GM23338 (cell line): ENCODE results near the gene ST8SIA4. TPM values are rescaled to one million over a fixed set of nuclear protein-coding genes. Genes with fewer than 3 reads are reported as not detected.

ENCODE experiments used
- ATAC-seq: fragments of 200-7000 bp; cut with Tn5 transposase; 3 replicates; pipeline ENCODE4 v1.9.1; 2020
- DNase-seq: peaks from one replicate; pipeline ENCODE4 v3.0.0-alpha.2; 2015; ENCODE audit warnings: low spot score
- H2AFZ ChIP-seq: fragments of 200-600 bp; sonication (generic); 2 replicates; pipeline ENCODE4 v1.8.0; 2016; ENCODE audit warnings: antibody characterized with exemption, mild to moderate bottlenecking, moderate library complexity
- H3F3A ChIP-seq: fragments of 200-600 bp; sonication (generic); replicated peaks from 2 replicates; pipeline ENCODE4 v1.8.0; 2017; ENCODE audit warnings: antibody characterized with exemption, mixed run types, low read depth
- H3K27ac ChIP-seq: fragments of 200-600 bp; sonication (generic); 2 replicates; pipeline ENCODE4 v1.6.1; 2016; ENCODE audit warnings: low read depth
- H3K27me3 ChIP-seq: fragments of 200-600 bp; sonication (generic); 2 replicates; pipeline ENCODE4 v1.8.0; 2016; ENCODE audit warnings: mild to moderate bottlenecking, mixed run types, moderate library complexity; ENCODE audit not compliant: insufficient read depth
- H3K36me3 ChIP-seq: fragments of 200-600 bp; sonication (generic); 2 replicates; pipeline ENCODE4 v1.8.0; 2016; ENCODE audit warnings: mild to moderate bottlenecking; ENCODE audit not compliant: insufficient read depth
- H3K4me1 ChIP-seq: fragments of 200-600 bp; sonication (generic); 2 replicates; pipeline ENCODE4 v1.8.0; 2016; ENCODE audit warnings: mild to moderate bottlenecking, moderate library complexity; ENCODE audit not compliant: insufficient read depth
- H3K4me2 ChIP-seq: fragments of 200-600 bp; sonication (generic); 2 replicates; pipeline ENCODE4 v1.7.1; 2017; ENCODE audit warnings: mixed run types
- H3K4me3 ChIP-seq: fragments of 200-600 bp; sonication (generic); 2 replicates; pipeline ENCODE4 v1.6.1; 2016; ENCODE audit warnings: mixed run types
- H3K79me2 ChIP-seq: fragments of 200-600 bp; sonication (generic); replicated peaks from 2 replicates; pipeline ENCODE4 v1.8.0; 2017; ENCODE audit warnings: mild to moderate bottlenecking; ENCODE audit not compliant: insufficient read depth
- H3K9me2 ChIP-seq: fragments of 200-600 bp; sonication (generic); 2 replicates; pipeline ENCODE4 v1.8.0; 2017; ENCODE audit not compliant: insufficient read depth
- H4K20me1 ChIP-seq: fragments of 200-600 bp; sonication (generic); replicated peaks from 2 replicates; pipeline ENCODE4 v1.8.0; 2017; ENCODE audit warnings: mild to moderate bottlenecking; ENCODE audit not compliant: insufficient read depth
- H3K27ac Mint-ChIP-seq: 2 replicates; pipeline ENCODE4 v1.8.0; 2020; ENCODE audit warnings: inconsistent platforms, mild to moderate bottlenecking, moderate library complexity, mixed read lengths
- H3K27me3 Mint-ChIP-seq: 3 replicates; pipeline ENCODE4 v1.8.0; 2022; ENCODE audit warnings: low read depth, mild to moderate bottlenecking, moderate library complexity, mixed read lengths, inconsistent platforms; ENCODE audit not compliant: insufficient read depth, poor library complexity
- H3K36me3 Mint-ChIP-seq: 3 replicates; pipeline ENCODE4 v1.8.0; 2021; ENCODE audit warnings: low read depth, mild to moderate bottlenecking, inconsistent platforms, moderate library complexity, mixed read lengths
- H3K4me1 Mint-ChIP-seq: 3 replicates; pipeline ENCODE4 v1.8.0; 2020; ENCODE audit warnings: mild to moderate bottlenecking, inconsistent platforms, mixed read lengths
- H3K4me3 Mint-ChIP-seq: 3 replicates; pipeline ENCODE4 v1.8.0; 2021; ENCODE audit warnings: moderate library complexity, mild to moderate bottlenecking, inconsistent platforms, mixed read lengths
- H3K9me3 Mint-ChIP-seq: 3 replicates; pipeline ENCODE4 v1.8.0; 2020; ENCODE audit warnings: moderate library complexity, mild to moderate bottlenecking, inconsistent platforms, mixed read lengths
- CREB1 ChIP-seq: fragments of 250-450 bp; sonication (Bioruptor Pico); IDR thresholded peaks from 2 replicates; pipeline ENCODE4 v1.5.0; 2020; ENCODE audit warnings: low read depth, mild to moderate bottlenecking, moderate library complexity
- EZH2 ChIP-seq: fragments of 200-600 bp; sonication (generic); IDR thresholded peaks from one replicate; pipeline ENCODE4 v1.8.0; 2017; ENCODE audit warnings: antibody characterized with exemption, mild to moderate bottlenecking, low read depth; ENCODE audit not compliant: unreplicated experiment
- EZH2phosphoT487 ChIP-seq: fragments of 200-600 bp; sonication (generic); IDR thresholded peaks from one replicate; pipeline ENCODE4 v1.8.1; 2018; ENCODE audit warnings: antibody characterized with exemption; ENCODE audit not compliant: unreplicated experiment
- JUNB ChIP-seq: IDR thresholded peaks from one replicate; pipeline ENCODE4 v1.6.1; 2016; ENCODE audit warnings: antibody characterized with exemption; ENCODE audit not compliant: unreplicated experiment
- NANOG ChIP-seq: IDR thresholded peaks from 2 replicates; pipeline ENCODE4 v1.6.1; 2016; ENCODE audit warnings: antibody characterized with exemption, borderline replicate concordance
- POLR2AphosphoS5 ChIP-seq: IDR thresholded peaks from 2 replicates; pipeline ENCODE4 v1.6.1; 2016; ENCODE audit warnings: antibody characterized with exemption, low read depth
- REST ChIP-seq: IDR thresholded peaks from one replicate; pipeline ENCODE4 v1.6.1; 2018; ENCODE audit warnings: antibody characterized with exemption; ENCODE audit not compliant: unreplicated experiment
- STAT1 ChIP-seq: IDR thresholded peaks from one replicate; pipeline ENCODE4 v1.6.1; 2016; ENCODE audit warnings: antibody characterized with exemption; ENCODE audit not compliant: unreplicated experiment
- ZNF114 ChIP-seq: fragments of 250-450 bp; sonication (Bioruptor Pico); IDR thresholded peaks from 2 replicates; pipeline ENCODE4 v1.5.0; 2020; ENCODE audit warnings: mild to moderate bottlenecking, moderate library complexity
- ZNF331 ChIP-seq: fragments of 250-450 bp; sonication (Bioruptor Pico); IDR thresholded peaks from 2 replicates; pipeline ENCODE4 v1.5.0; 2020; ENCODE audit warnings: low read depth, mild to moderate bottlenecking, moderate library complexity
- ZNF462 ChIP-seq: fragments of 250-450 bp; sonication (Bioruptor Pico); IDR thresholded peaks from 2 replicates; pipeline ENCODE4 v1.5.0; 2020; ENCODE audit warnings: mild to moderate bottlenecking, moderate library complexity
- polyA plus RNA-seq: library from polyadenylated mRNA; unstranded; fragments of >200 nt; fragmentation: Nextera tagmentation; extraction: Ambion mirVana; gene quantifications from 2 replicates; pipeline ENCODE4 v1.2.1, GENCODE V29; 2016
- total RNA-seq: library from RNA; depleted of rRNA; stranded (reverse); fragments of >200 nt; shearing (Covaris generic); gene quantifications from 2 replicates; pipeline ENCODE4 v1.2.3, GENCODE V29; 2014
- TF ChIP-seq, protein P1 (sequence below): IDR thresholded peaks from 2 replicates; pipeline ENCODE4 v1.6.1; 2016; ENCODE audit warnings: antibody characterized with exemption
- TF ChIP-seq, protein P2 (sequence below), 2 experiments: fragments of 200-600 bp in 1 of 2; sonication (generic) in 1 of 2; conservative IDR thresholded peaks; 2 replicates each; pipeline versions ENCODE4 v1.5.1 to v1.6.1; 2016 to 2017; ENCODE audit warnings: antibody characterized with exemption in 2 of 2, low read depth in 2 of 2, mild to moderate bottlenecking in 2 of 2, moderate library complexity in 1 of 2

Gene ST8SIA4
- total and polyA plus RNA-seq, 2 experiments from 2014 or later, result 0.11 to 0.28 TPM

GRCh38 chr5:100905259-100905914, 2.3 kb upstream of the ST8SIA4 start:
- H3K27me3 ChIP-seq, result peaks cover 62% of the 10 kb centered on the region
- no peak overlapping the region for H2AFZ ChIP-seq
- Mint-ChIP-seq H3K4me1 (peaks cover 28% of the 10 kb centered on the region), H3K27ac (no peak overlapping the region), H3K36me3 (no peaks in the 10 kb centered on the region), H3K9me3 (no peaks in the 10 kb centered on the region), H3K4me3 (no peak overlapping the region), H3K27me3 (peaks cover 50% of the 10 kb centered on the region)
- no peak overlapping the region for H3K4me3 ChIP-seq
- no peak overlapping the region for H3K27ac ChIP-seq
- ATAC-seq (no peak), DNase-seq (no peak)
- H3K4me2 ChIP-seq, result no peak overlapping the region
- no peaks in the 10 kb centered on the region for H3K9me2 ChIP-seq
- H3K79me2 ChIP-seq, result no peaks in the 10 kb centered on the region
- no peaks in the 10 kb centered on the region for H3K36me3 ChIP-seq
- H3F3A ChIP-seq, result no peaks in the 10 kb centered on the region
- no peaks in the 10 kb centered on the region; the same call in 1 of the 2 replicates for H4K20me1 ChIP-seq
- peaks cover 20% of the 10 kb centered on the region for H3K4me1 ChIP-seq
- TF ChIP-seq EZH2 (no peak), ZNF331 (CRISPR knock-in tag) (no peak), REST (no peak), JUNB (no peak), ZNF462 (CRISPR knock-in tag) (no peak), CREB1 (CRISPR knock-in tag) (no peak), NANOG (no peak), POLR2AphosphoS5 (no peak), ZNF114 (CRISPR knock-in tag) (no peak), EZH2phosphoT487 (no peak), STAT1 (no peak)
- TF ChIP-seq, protein P1, sequence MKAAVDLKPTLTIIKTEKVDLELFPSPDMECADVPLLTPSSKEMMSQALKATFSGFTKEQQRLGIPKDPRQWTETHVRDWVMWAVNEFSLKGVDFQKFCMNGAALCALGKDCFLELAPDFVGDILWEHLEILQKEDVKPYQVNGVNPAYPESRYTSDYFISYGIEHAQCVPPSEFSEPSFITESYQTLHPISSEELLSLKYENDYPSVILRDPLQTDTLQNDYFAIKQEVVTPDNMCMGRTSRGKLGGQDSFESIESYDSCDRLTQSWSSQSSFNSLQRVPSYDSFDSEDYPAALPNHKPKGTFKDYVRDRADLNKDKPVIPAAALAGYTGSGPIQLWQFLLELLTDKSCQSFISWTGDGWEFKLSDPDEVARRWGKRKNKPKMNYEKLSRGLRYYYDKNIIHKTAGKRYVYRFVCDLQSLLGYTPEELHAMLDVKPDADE, result no peak
- TF ChIP-seq, protein P2, sequence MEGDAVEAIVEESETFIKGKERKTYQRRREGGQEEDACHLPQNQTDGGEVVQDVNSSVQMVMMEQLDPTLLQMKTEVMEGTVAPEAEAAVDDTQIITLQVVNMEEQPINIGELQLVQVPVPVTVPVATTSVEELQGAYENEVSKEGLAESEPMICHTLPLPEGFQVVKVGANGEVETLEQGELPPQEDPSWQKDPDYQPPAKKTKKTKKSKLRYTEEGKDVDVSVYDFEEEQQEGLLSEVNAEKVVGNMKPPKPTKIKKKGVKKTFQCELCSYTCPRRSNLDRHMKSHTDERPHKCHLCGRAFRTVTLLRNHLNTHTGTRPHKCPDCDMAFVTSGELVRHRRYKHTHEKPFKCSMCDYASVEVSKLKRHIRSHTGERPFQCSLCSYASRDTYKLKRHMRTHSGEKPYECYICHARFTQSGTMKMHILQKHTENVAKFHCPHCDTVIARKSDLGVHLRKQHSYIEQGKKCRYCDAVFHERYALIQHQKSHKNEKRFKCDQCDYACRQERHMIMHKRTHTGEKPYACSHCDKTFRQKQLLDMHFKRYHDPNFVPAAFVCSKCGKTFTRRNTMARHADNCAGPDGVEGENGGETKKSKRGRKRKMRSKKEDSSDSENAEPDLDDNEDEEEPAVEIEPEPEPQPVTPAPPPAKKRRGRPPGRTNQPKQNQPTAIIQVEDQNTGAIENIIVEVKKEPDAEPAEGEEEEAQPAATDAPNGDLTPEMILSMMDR (conservative IDR thresholded peaks at IDR 0.05; ENCODE audit: low read depth in 2 of 2), result no peak
